K562 (cell line): ENCODE measurements around the gene ANKDD1A. TPM values are rescaled to one million over a fixed set of nuclear protein-coding genes. Genes with fewer than 3 reads are reported as not detected.

Experiments
- CBX8 ChIP-seq: fragments of 200-600 bp; sonication (generic); IDR thresholded peaks from 2 replicates; pipeline ENCODE4 v1.6.1; 2012; ENCODE audit warnings: borderline replicate concordance, mixed run types, low read depth, mild to moderate bottlenecking, moderate library complexity, mixed read lengths, low read length, control low read depth, inconsistent platforms; ENCODE audit not compliant: poor library complexity, severe bottlenecking; ENCODE audit errors: extremely low read depth
- CREB1 ChIP-seq, 2 experiments: sonication (generic) in 1 of 2; formaldehyde crosslinking in 1 of 2; IDR thresholded peaks; 2 replicates each; pipeline versions ENCODE4 v1.6.1 to v1.8.0; 2012 to 2022; ENCODE audit warnings: inconsistent platforms in 1 of 2, mild to moderate bottlenecking in 1 of 2, missing genetic modification reagents in 1 of 2, moderate library complexity in 1 of 2
- DIDO1 ChIP-seq: fragments of 450-650 bp; IDR thresholded peaks from 2 replicates; pipeline ENCODE4 v1.6.1; 2016; ENCODE audit warnings: low read depth, missing biosample characterization, missing genetic modification characterization
- GTF2E2 ChIP-seq: fragments of 200-800 bp; sonication (Bioruptor generic); IDR thresholded peaks from 2 replicates; pipeline ENCODE4 v1.6.1; 2016; ENCODE audit warnings: missing genetic modification characterization, missing compliant biosample characterization
- MTA2 ChIP-seq: fragments of 450-650 bp; IDR thresholded peaks from 2 replicates; pipeline ENCODE4 v1.6.1; 2016; ENCODE audit warnings: low read depth
- MYNN ChIP-seq, 2 experiments: sonication (generic); formaldehyde crosslinking in 1 of 2; IDR thresholded peaks; 2 replicates each; pipeline versions ENCODE4 v1.5.0 to v1.6.1; 2016 to 2020; ENCODE audit warnings: antibody characterized with exemption in 1 of 2, missing genetic modification reagents in 1 of 2
- SAP30 ChIP-seq: fragments of 200-600 bp; sonication (generic); IDR thresholded peaks from 2 replicates; pipeline ENCODE4 v1.6.1; 2012; ENCODE audit warnings: borderline replicate concordance, low read depth, mild to moderate bottlenecking, moderate library complexity, low read length, control low read depth, inconsistent platforms; ENCODE audit not compliant: insufficient read depth, poor library complexity, severe bottlenecking
- ZNF75A ChIP-seq: fragments of 450-650 bp; formaldehyde crosslinking; IDR thresholded peaks from 2 replicates; pipeline ENCODE4 v1.4.0; 2020; ENCODE audit warnings: mild to moderate bottlenecking
- polyA plus RNA-seq, 8 experiments: library from polyadenylated mRNA; depleted of rRNA in 4 of 8; stranded (reverse) in 5 of 8; unstranded in 3 of 8; fragments of >200 nt; fragmentation: Nextera tagmentation in 2 of 8; fragmentation: Illumina TruSeq in 1 of 8; extraction: Ambion mirVana in 2 of 8; extraction: Trizol in 1 of 8; gene quantifications; 2 replicates each; pipeline versions ENCODE4 v1.2.1 to v1.2.3, GENCODE V29; 2011 to 2014; ENCODE audit warnings: inconsistent platforms in 1 of 8, missing spikeins in 1 of 8
- total RNA-seq, 7 experiments: library from RNA; depleted of rRNA in 6 of 7; stranded (reverse); fragments of >200 nt in 6 of 7; fragmentation: Illumina TruSeq in 2 of 7; extraction: Trizol in 2 of 7; gene quantifications; 2 replicates each; pipeline versions ENCODE4 v1.2.1 to v1.2.3, GENCODE V29; 2011 to 2021; ENCODE audit warnings: low replicate concordance in 1 of 7
- TF ChIP-seq, protein P1 (sequence below), 2 experiments: fragments of 450-650 bp; IDR thresholded peaks; 2 replicates each; pipeline ENCODE4 v1.6.1; 2016
- TF ChIP-seq, protein P2 (sequence below), 2 experiments: fragments of 200-800 bp in 1 of 2; sonication (Bioruptor generic) in 1 of 2; sonication (generic) in 1 of 2; formaldehyde crosslinking in 1 of 2; IDR thresholded peaks in 1 of 2; conservative IDR thresholded peaks in 1 of 2; 2 replicates each; pipeline versions ENCODE4 v1.5.0 to v1.6.1; 2016 to 2020; ENCODE audit warnings: missing compliant biosample characterization in 1 of 2, missing genetic modification characterization in 1 of 2, missing genetic modification reagents in 1 of 2
- TF ChIP-seq, protein P3 (sequence below): fragments of 450-650 bp; formaldehyde crosslinking; IDR thresholded peaks from 2 replicates; pipeline ENCODE4 v1.4.0; 2022; ENCODE audit warnings: missing genetic modification characterization
- TF ChIP-seq, protein P4 (sequence below): sonication (generic); formaldehyde crosslinking; IDR thresholded peaks from 2 replicates; pipeline ENCODE4 v1.8.0; 2022; ENCODE audit warnings: mild to moderate bottlenecking, low read depth, missing genetic modification reagents
- TF ChIP-seq, protein P5 (sequence below): fragments of 450-650 bp; IDR thresholded peaks from 2 replicates; pipeline ENCODE4 v1.6.1; 2014; ENCODE audit warnings: low read depth, mild to moderate bottlenecking, moderate library complexity, borderline replicate concordance

The ANKDD1A gene
- total and polyA plus RNA-seq, 9 of the 15 experiments (the other 6 are each of a cell fraction or from before 2014, with no cell fraction given): 0.08 to 0.80 (median 0.43) TPM

DNA sequence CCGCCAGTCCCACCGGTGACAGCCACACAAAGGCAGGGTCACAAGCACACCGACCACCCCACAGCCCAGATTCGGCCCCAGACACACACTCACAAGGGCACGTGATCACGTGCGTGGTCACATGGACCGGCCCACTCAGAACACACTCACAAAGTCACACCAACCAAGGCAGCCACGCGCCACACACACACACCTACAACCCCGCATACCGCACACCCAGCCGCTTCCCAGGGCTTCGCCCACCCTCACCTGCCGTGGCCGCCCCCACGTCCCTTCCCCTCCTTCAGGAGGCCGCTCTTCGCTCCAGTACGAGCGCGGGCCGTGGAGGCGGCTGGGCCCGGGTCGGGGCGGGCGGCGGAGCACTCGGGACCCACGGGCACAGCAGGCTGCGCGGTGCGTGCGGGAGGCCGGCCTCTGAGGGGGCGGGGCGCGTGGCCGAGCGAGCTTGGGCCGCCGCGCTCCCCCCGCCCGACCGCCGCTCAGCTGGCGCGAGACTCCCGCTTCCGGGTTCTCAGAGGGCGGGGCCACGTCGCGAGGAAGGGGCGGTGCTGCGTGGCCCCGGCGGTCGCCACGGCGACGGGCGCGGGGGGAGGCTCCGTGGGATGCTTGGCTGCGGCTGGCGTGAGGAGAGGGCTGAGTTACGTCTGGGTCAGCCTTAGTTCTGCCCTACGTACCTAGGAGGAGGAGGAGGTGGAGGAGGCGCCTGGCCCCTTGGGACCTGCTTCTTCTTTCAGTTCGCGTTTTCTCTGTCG, 77.9 kb downstream of the ANKDD1A start, which contains the start of gene SPG21 (continued):
- TF ChIP-seq, protein P1, sequence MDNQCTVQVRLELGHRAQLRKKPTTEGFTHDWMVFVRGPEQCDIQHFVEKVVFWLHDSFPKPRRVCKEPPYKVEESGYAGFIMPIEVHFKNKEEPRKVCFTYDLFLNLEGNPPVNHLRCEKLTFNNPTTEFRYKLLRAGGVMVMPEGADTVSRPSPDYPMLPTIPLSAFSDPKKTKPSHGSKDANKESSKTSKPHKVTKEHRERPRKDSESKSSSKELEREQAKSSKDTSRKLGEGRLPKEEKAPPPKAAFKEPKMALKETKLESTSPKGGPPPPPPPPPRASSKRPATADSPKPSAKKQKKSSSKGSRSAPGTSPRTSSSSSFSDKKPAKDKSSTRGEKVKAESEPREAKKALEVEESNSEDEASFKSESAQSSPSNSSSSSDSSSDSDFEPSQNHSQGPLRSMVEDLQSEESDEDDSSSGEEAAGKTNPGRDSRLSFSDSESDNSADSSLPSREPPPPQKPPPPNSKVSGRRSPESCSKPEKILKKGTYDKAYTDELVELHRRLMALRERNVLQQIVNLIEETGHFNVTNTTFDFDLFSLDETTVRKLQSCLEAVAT (IDR thresholded peaks at IDR 0.05): peak in 1 of 2 experiments; percentile 61; a peak in 1 of 4 replicates
- TF ChIP-seq, protein P2, sequence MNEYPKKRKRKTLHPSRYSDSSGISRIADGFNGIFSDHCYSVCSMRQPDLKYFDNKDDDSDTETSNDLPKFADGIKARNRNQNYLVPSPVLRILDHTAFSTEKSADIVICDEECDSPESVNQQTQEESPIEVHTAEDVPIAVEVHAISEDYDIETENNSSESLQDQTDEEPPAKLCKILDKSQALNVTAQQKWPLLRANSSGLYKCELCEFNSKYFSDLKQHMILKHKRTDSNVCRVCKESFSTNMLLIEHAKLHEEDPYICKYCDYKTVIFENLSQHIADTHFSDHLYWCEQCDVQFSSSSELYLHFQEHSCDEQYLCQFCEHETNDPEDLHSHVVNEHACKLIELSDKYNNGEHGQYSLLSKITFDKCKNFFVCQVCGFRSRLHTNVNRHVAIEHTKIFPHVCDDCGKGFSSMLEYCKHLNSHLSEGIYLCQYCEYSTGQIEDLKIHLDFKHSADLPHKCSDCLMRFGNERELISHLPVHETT (CRISPR knock-in tag; conservative IDR thresholded peaks at IDR 0.05 in 1 of 2, IDR thresholded peaks at IDR 0.05 in 1 of 2): peak in 1 of 2 experiments; percentile 63; a peak in 2 of 4 replicates
- no peak for TF ChIP-seq MYNN (IDR thresholded peaks at IDR 0.05)
- no peak for TF ChIP-seq MYNN (CRISPR knock-in tag; IDR thresholded peaks at IDR 0.05)
- TF ChIP-seq ZNF75A (CRISPR knock-in tag): no peak
- no peak for TF ChIP-seq CBX8
- TF ChIP-seq MTA2: no peak; the same call in 1 of the 2 replicates
- TF ChIP-seq, protein P3, sequence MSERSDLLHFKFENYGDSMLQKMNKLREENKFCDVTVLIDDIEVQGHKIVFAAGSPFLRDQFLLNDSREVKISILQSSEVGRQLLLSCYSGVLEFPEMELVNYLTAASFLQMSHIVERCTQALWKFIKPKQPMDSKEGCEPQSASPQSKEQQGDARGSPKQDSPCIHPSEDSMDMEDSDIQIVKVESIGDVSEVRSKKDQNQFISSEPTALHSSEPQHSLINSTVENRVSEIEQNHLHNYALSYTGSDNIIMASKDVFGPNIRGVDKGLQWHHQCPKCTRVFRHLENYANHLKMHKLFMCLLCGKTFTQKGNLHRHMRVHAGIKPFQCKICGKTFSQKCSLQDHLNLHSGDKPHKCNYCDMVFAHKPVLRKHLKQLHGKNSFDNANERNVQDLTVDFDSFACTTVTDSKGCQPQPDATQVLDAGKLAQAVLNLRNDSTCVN (CRISPR knock-in tag): peak; percentile 85
- peak; percentile 68; the same call in 1 of the 2 replicates for TF ChIP-seq DIDO1 (tag)
- TF ChIP-seq GTF2E2: peak; percentile 71; the same call in 1 of the 2 replicates
- TF ChIP-seq, protein P4, sequence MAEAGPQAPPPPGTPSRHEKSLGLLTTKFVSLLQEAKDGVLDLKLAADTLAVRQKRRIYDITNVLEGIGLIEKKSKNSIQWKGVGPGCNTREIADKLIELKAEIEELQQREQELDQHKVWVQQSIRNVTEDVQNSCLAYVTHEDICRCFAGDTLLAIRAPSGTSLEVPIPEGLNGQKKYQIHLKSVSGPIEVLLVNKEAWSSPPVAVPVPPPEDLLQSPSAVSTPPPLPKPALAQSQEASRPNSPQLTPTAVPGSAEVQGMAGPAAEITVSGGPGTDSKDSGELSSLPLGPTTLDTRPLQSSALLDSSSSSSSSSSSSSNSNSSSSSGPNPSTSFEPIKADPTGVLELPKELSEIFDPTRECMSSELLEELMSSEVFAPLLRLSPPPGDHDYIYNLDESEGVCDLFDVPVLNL (CRISPR knock-in tag): peak; percentile 68; the same call in 1 of the 2 replicates
- TF ChIP-seq CREB1 (IDR thresholded peaks at IDR 0.05): 0 out of 2 replicates have a peak, but pooled peaks have one; percentile 17
- TF ChIP-seq CREB1 (CRISPR knock-in tag; IDR thresholded peaks at IDR 0.05): peak; percentile 74; the same call in 1 of the 2 replicates
- TF ChIP-seq, protein P5, sequence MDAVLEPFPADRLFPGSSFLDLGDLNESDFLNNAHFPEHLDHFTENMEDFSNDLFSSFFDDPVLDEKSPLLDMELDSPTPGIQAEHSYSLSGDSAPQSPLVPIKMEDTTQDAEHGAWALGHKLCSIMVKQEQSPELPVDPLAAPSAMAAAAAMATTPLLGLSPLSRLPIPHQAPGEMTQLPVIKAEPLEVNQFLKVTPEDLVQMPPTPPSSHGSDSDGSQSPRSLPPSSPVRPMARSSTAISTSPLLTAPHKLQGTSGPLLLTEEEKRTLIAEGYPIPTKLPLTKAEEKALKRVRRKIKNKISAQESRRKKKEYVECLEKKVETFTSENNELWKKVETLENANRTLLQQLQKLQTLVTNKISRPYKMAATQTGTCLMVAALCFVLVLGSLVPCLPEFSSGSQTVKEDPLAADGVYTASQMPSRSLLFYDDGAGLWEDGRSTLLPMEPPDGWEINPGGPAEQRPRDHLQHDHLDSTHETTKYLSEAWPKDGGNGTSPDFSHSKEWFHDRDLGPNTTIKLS: peak; percentile 84
- peak; percentile 91 for TF ChIP-seq SAP30
